AG04449 (cell line): ENCODE data around the gene FAM120C.
A peak's percentile ranks its signal among the peaks of the same experiment; 100 is the strongest.

Experiments used
- CTCF ChIA-PET: fragments of 350-600 bp; formaldehyde crosslinking; extraction: SDS; loops from one replicate; lab custom pipeline; 2021; ENCODE audit warnings: antibody characterized with exemption; lab: Yijun Ruan, JAX
- POLR2A ChIA-PET: fragments of 400-600, 350-600 bp; formaldehyde crosslinking; extraction: SDS; loops from one replicate; lab custom pipeline; 2020; ENCODE audit warnings: antibody characterized with exemption, inconsistent platforms; lab: Yijun Ruan, JAX
- DNase-seq: peaks from one replicate; pipeline ENCODE4 v3.0.0-alpha.2; 2010; ENCODE audit warnings: low read depth, low spot score
- H3K4me3 ChIP-seq: 2 replicates; pipeline ENCODE4 v1.5.1; 2011; ENCODE audit warnings: low read depth, mild to moderate bottlenecking, control low read depth, low read length
- CTCF ChIP-seq: IDR thresholded peaks from one replicate; pipeline ENCODE4 v1.5.1; 2011; ENCODE audit warnings: mild to moderate bottlenecking, moderate library complexity, low read length, control low read depth, inconsistent platforms; ENCODE audit not compliant: insufficient read depth; ENCODE audit errors: missing control alignments

Gene FAM120C

DNA sequence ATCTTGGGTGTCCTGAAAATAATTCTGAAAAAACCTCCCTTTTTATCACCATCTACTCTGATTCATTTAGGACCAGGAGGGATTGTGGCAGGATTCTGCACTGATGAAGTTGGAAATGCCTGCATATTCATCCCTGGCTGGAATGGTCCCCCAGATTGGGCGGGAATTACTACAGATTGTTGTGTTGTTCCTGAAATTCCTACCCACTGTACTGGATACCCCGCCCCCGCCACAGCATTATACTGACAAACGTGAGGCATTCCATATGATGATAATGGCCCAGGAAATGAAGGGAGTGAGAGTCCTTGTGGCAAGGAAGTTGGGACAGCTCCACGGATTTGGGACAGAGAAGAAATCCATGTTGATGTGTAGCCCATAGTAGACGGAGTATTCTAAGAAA, 15.2 kb upstream of the FAM120C start:
- ChIA-PET CTCF (no interaction called here), POLR2A (interaction anchor here (0.6 kb wide), 1 partner anchor 14 kb away, joined by 3 read pairs; no protein-coding TSS in a partner anchor)

GRCh38 chrX:54194982-54195588, 12.0 kb upstream of the FAM120C start:
- ChIA-PET CTCF (no interaction called here), POLR2A (no interaction called here)
- no peak for TF ChIP-seq CTCF
- no peak overlapping the region for H3K4me3 ChIP-seq
- no peak for DNase-seq

More for the DNA sequence above, 15.2 kb upstream of the FAM120C start:
- TF ChIP-seq CTCF: no peak
- DNase-seq: no peak
- no peak overlapping the region for H3K4me3 ChIP-seq

DNA sequence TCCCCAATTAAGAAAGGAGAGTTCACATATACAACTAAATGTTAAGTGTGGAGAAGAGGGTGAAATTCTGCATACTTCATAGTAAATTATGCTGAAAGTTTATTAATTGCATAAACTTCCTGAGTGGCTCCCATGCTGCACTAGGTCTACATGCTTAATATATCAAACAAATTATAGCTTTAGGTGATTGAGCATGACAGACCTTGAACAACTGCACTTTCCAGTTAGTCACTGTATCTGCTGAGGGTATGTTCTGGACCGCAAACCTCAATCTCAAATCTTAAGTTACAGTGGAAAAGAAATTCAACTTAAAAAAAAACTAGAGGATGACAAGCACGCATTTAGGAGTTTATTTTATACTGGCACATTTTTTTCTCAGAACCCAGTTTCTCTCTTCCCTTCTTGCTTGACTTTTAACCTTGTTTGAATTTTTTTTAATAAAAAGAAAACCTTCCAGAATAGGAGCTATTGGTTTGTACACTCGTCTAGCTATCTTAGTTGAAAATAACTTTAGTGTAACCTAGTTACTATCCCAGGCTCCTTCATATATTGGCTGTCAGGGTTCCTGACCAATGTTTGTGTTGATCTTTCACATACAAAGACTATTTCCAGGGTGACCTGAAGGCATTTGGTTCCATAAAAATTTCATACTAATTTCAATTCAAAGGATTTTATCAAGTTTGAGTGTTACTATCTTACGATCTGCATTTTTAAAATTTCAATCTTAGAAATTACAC, 10.2 kb upstream of the FAM120C start:
- no peak for DNase-seq
- TF ChIP-seq CTCF: no peak
- H3K4me3 ChIP-seq: no peak overlapping the region
- CTCF ChIA-PET: no interaction called here
- POLR2A ChIA-PET: no interaction called here

GRCh38 chrX:54184474-54184873, 1.4 kb upstream of the FAM120C start:
- ChIA-PET POLR2A (interaction anchor here (1.0 kb wide), 1 partner anchor 14 kb away, joined by 3 read pairs; no protein-coding TSS in a partner anchor), CTCF (no interaction called here)
- H3K4me3 ChIP-seq: no peak overlapping the region
- no peak for TF ChIP-seq CTCF
- DNase-seq: no peak

- ChIA-PET CTCF (interaction anchor here (0.6 kb wide), 2 partner anchors 140 to 388 kb away, joined by 3 read pairs; no protein-coding TSS in a partner anchor), POLR2A (interaction anchor here (1.2 kb wide), 1 partner anchor 139 kb away, joined by 5 read pairs; no protein-coding TSS in a partner anchor)
- peak overlapping the region; percentile 65 for H3K4me3 ChIP-seq
- no peak for DNase-seq
- no peak for TF ChIP-seq CTCF
These were observed 725 bp downstream of the FAM120C start for GRCh38 chrX:54182194-54182863.

- DNase-seq: no peak
- no peak for TF ChIP-seq CTCF
- POLR2A ChIA-PET: no interaction called here
- CTCF ChIA-PET: no interaction called here
- H3K4me3 ChIP-seq: peak overlapping the region; percentile 65
These were observed 1.7 kb downstream of the FAM120C start for GRCh38 chrX:54181202-54181953.
